ENCODE results near the gene HOMER2. TPM values are rescaled to one million over a fixed set of nuclear protein-coding genes. Genes with fewer than 3 reads are reported as not detected.
"Not testable (repeated sequence)": the region's sequence is repeated elsewhere in the genome, so short reads cannot be mapped to it uniquely, and the experiment has no call there.

HOMER2 gene
- polyA plus RNA-seq, 1 experiment, result 0.83 TPM

- ChIA-PET POLR2A (no interaction called here), CTCF (no interaction called here)
- H3K36me3 ChIP-seq (ENCODE audit: control insufficient read depth, insufficient read depth, low read length), result peaks cover 22% of the 10 kb centered on the region
- no peak overlapping the region for H3K4me3 ChIP-seq (ENCODE audit: low read depth, low read length)
- TF ChIP-seq CTCF (IDR thresholded peaks at IDR 0.05; ENCODE audit: insufficient read depth, low read depth, low read length), result no peak
- no peaks in the 10 kb centered on the region for H3K27me3 ChIP-seq (ENCODE audit: control insufficient read depth, insufficient read depth, low read length)
- no peak for DNase-seq (ENCODE audit: low read depth)
These were observed 124.4 kb downstream of the HOMER2 start for GRCh38 chr15:82828075-82828474.

- CTCF ChIA-PET, result no interaction called here
- no peak for DNase-seq (ENCODE audit: low read depth)
- H3K27me3 ChIP-seq (ENCODE audit: control insufficient read depth, insufficient read depth, low read length), result no peaks in the 10 kb centered on the region
- POLR2A ChIA-PET, result no interaction called here
- TF ChIP-seq CTCF (IDR thresholded peaks at IDR 0.05; ENCODE audit: insufficient read depth, low read depth, low read length), result no peak
- H3K4me3 ChIP-seq (ENCODE audit: low read depth, low read length), result no peak overlapping the region
- peaks cover 12% of the 10 kb centered on the region for H3K36me3 ChIP-seq (ENCODE audit: control insufficient read depth, insufficient read depth, low read length)
These were observed 129.5 kb downstream of the HOMER2 start for GRCh38 chr15:82823049-82823448.

GRCh38 chr15:82821851-82822250 is 130.7 kb downstream of the HOMER2 start:
- H3K36me3 ChIP-seq (ENCODE audit: control insufficient read depth, insufficient read depth, low read length), result peaks cover 13% of the 10 kb centered on the region
- POLR2A ChIA-PET; H3K4me3 ChIP-seq (ENCODE audit: low read depth, low read length); H3K27me3 ChIP-seq (ENCODE audit: control insufficient read depth, insufficient read depth, low read length); CTCF ChIA-PET; DNase-seq (ENCODE audit: low read depth): not testable (repeated sequence)

GRCh38 chr15:82821396-82821795 is 131.1 kb downstream of the HOMER2 start:
- DNase-seq (ENCODE audit: low read depth); CTCF ChIA-PET; POLR2A ChIA-PET; H3K4me3 ChIP-seq (ENCODE audit: low read depth, low read length); H3K27me3 ChIP-seq (ENCODE audit: control insufficient read depth, insufficient read depth, low read length): not testable (repeated sequence)
- peaks cover 12% of the 10 kb centered on the region for H3K36me3 ChIP-seq (ENCODE audit: control insufficient read depth, insufficient read depth, low read length)

GRCh38 chr15:82820128-82820527 is 132.4 kb downstream of the HOMER2 start:
- peaks cover 11% of the 10 kb centered on the region for H3K36me3 ChIP-seq (ENCODE audit: control insufficient read depth, insufficient read depth, low read length)
- H3K27me3 ChIP-seq (ENCODE audit: control insufficient read depth, insufficient read depth, low read length), result no peaks in the 10 kb centered on the region
- no peak for DNase-seq (ENCODE audit: low read depth)
- POLR2A ChIA-PET, result no interaction called here
- no peak for TF ChIP-seq CTCF (IDR thresholded peaks at IDR 0.05; ENCODE audit: insufficient read depth, low read depth, low read length)
- no peak overlapping the region for H3K4me3 ChIP-seq (ENCODE audit: low read depth, low read length)
- CTCF ChIA-PET, result no interaction called here

- no peaks in the 10 kb centered on the region for H3K27me3 ChIP-seq (ENCODE audit: control insufficient read depth, insufficient read depth, low read length)
- ChIA-PET POLR2A (no interaction called here), CTCF (no interaction called here)
- no peak for DNase-seq (ENCODE audit: low read depth)
- no peak for TF ChIP-seq CTCF (IDR thresholded peaks at IDR 0.05; ENCODE audit: insufficient read depth, low read depth, low read length)
- H3K4me3 ChIP-seq (ENCODE audit: low read depth, low read length), result no peak overlapping the region
- peaks cover 3% of the 10 kb centered on the region for H3K36me3 ChIP-seq (ENCODE audit: control insufficient read depth, insufficient read depth, low read length)
These were observed 139.5 kb downstream of the HOMER2 start for GRCh38 chr15:82812994-82813393.

Measured in BJ (cell line).